ENCODE results near the gene TDRD7. TPM values are rescaled to one million over a fixed set of nuclear protein-coding genes. Genes with fewer than 3 reads are reported as not detected.

Gene TDRD7
- polyA plus RNA-seq, 1 donor from 2014 or later: 9.7 TPM

- Histone ChIP-seq H3K9me2 (ENCODE audit: insufficient read depth, low read length) (no peaks in the 10 kb centered on the region), H3K79me2 (replicated peaks; ENCODE audit: insufficient read depth, low read length) (no peaks in the 10 kb centered on the region), H3K9me3 (ENCODE audit: low read length) (no peaks in the 10 kb centered on the region), H2AFZ (ENCODE audit: low read depth, low read length) (no peak overlapping the region), H3K27ac (ENCODE audit: low read length) (no peak overlapping the region), H3F3A (ENCODE audit: insufficient read depth, low read length, poor library complexity, severe bottlenecking) (no peaks in the 10 kb centered on the region), H3K4me2 (ENCODE audit: low read length) (no peak overlapping the region), H4K20me1 (ENCODE audit: insufficient read depth) (no peaks in the 10 kb centered on the region), H3K36me3 (ENCODE audit: insufficient read depth, low read length) (peaks cover 11% of the 10 kb centered on the region), H3K9ac (ENCODE audit: low read length) (no peak overlapping the region), H3K27me3 (ENCODE audit: insufficient read depth, low read depth, low read length) (no peaks in the 10 kb centered on the region), H3K4me3 (ENCODE audit: low read length) (no peak overlapping the region)
- no peak for TF ChIP-seq POLR2AphosphoS5 (IDR thresholded peaks at IDR 0.05)
- TF ChIP-seq RAD21 (conservative IDR thresholded peaks at IDR 0.05): no peak
- TF ChIP-seq SMC3 (conservative IDR thresholded peaks at IDR 0.05; ENCODE audit: poor library complexity): no peak
- TF ChIP-seq MXI1 (conservative IDR thresholded peaks at IDR 0.05; ENCODE audit: poor library complexity, severe bottlenecking): no peak
- no peak for TF ChIP-seq EP300 (conservative IDR thresholded peaks at IDR 0.05; ENCODE audit: poor library complexity, severe bottlenecking)
- TF ChIP-seq TAF1 (IDR thresholded peaks at IDR 0.05; ENCODE audit: low read depth): no peak
- no peak for TF ChIP-seq CTCF (IDR thresholded peaks at IDR 0.05; ENCODE audit: poor library complexity, severe bottlenecking)
- TF ChIP-seq REST (IDR thresholded peaks at IDR 0.05; ENCODE audit: borderline replicate concordance): no peak
- no peak for TF ChIP-seq EZH2 (IDR thresholded peaks at IDR 0.05; ENCODE audit: borderline replicate concordance, insufficient read depth, low read length, poor library complexity, severe bottlenecking)
Observed at GRCh38 chr9:97368964-97369363, 42.9 kb upstream of the TDRD7 start.

GRCh38 chr9:97372580-97372979 is 39.3 kb upstream of the TDRD7 start:
- H3K4me3 ChIP-seq (ENCODE audit: low read length): no peak overlapping the region
- no peaks in the 10 kb centered on the region for H3K9me3 ChIP-seq (ENCODE audit: low read length)
- TF ChIP-seq CTCF (IDR thresholded peaks at IDR 0.05; ENCODE audit: poor library complexity, severe bottlenecking): no peak
- TF ChIP-seq EP300 (conservative IDR thresholded peaks at IDR 0.05; ENCODE audit: poor library complexity, severe bottlenecking): no peak
- no peak for TF ChIP-seq EZH2 (IDR thresholded peaks at IDR 0.05; ENCODE audit: borderline replicate concordance, insufficient read depth, low read length, poor library complexity, severe bottlenecking)
- no peaks in the 10 kb centered on the region for H4K20me1 ChIP-seq (ENCODE audit: insufficient read depth)
- H3F3A ChIP-seq (ENCODE audit: insufficient read depth, low read length, poor library complexity, severe bottlenecking): no peaks in the 10 kb centered on the region
- H3K36me3 ChIP-seq (ENCODE audit: insufficient read depth, low read length): peaks cover 5% of the 10 kb centered on the region
- no peaks in the 10 kb centered on the region for H3K9me2 ChIP-seq (ENCODE audit: insufficient read depth, low read length)
- H2AFZ ChIP-seq (ENCODE audit: low read depth, low read length): no peak overlapping the region
- no peaks in the 10 kb centered on the region for H3K79me2 ChIP-seq (replicated peaks; ENCODE audit: insufficient read depth, low read length)
- no peaks in the 10 kb centered on the region for H3K27me3 ChIP-seq (ENCODE audit: insufficient read depth, low read depth, low read length)
- no peak overlapping the region for H3K9ac ChIP-seq (ENCODE audit: low read length)
- no peak overlapping the region for H3K4me2 ChIP-seq (ENCODE audit: low read length)
- no peak overlapping the region for H3K27ac ChIP-seq (ENCODE audit: low read length)
